ENCODE results near the gene GSK3B. TPM values are rescaled to one million over a fixed set of nuclear protein-coding genes. Genes with fewer than 3 reads are reported as not detected.

Gene GSK3B
- total RNA-seq, 2 experiments from 2014 or later: 39.8 to 42.6 TPM

- Mint-ChIP-seq H3K36me3 (peaks cover 71% of the 10 kb centered on the region), H3K9me3 (peaks cover 27% of the 10 kb centered on the region), H3K27ac (no peak overlapping the region), H3K27me3 (no peaks in the 10 kb centered on the region), H3K4me1 (peaks cover 4% of the 10 kb centered on the region), H3K4me3 (no peak overlapping the region)
- POLR2A ChIA-PET: no interaction called here
- DNase-seq (no peak), ATAC-seq (ENCODE audit: low read depth) (no peak)
These were observed 54.3 kb downstream of the GSK3B start for GRCh38 chr3:120039642-120040610.

GRCh38 chr3:120033596-120033995 is 60.7 kb downstream of the GSK3B start:
- POLR2A ChIA-PET: no interaction called here
- H3K27ac Mint-ChIP-seq: no peak overlapping the region
- H3K36me3 Mint-ChIP-seq: peaks cover 39% of the 10 kb centered on the region

GRCh38 chr3:120031561-120031960 is 62.7 kb downstream of the GSK3B start:
- POLR2A ChIA-PET: no interaction called here
- H3K27me3 Mint-ChIP-seq: no peaks in the 10 kb centered on the region

More at GRCh38 chr3:120033596-120033995, 60.7 kb downstream of the GSK3B start:
- DNase-seq (no peak), ATAC-seq (ENCODE audit: low read depth) (no peak)
- Mint-ChIP-seq H3K27me3 (no peaks in the 10 kb centered on the region), H3K9me3 (peaks cover 5% of the 10 kb centered on the region), H3K4me3 (no peak overlapping the region), H3K4me1 (peaks cover 20% of the 10 kb centered on the region)

GRCh38 chr3:120029749-120030148 is 64.5 kb downstream of the GSK3B start:
- Mint-ChIP-seq H3K27me3 (no peaks in the 10 kb centered on the region), H3K4me1 (peaks cover 31% of the 10 kb centered on the region), H3K27ac (no peak overlapping the region), H3K36me3 (peaks cover 41% of the 10 kb centered on the region), H3K4me3 (no peak overlapping the region), H3K9me3 (peaks cover 9% of the 10 kb centered on the region)
- POLR2A ChIA-PET: no interaction called here
- DNase-seq (no peak), ATAC-seq (ENCODE audit: low read depth) (no peak)

More at GRCh38 chr3:120031561-120031960, 62.7 kb downstream of the GSK3B start:
- peaks cover 6% of the 10 kb centered on the region for H3K9me3 Mint-ChIP-seq
- DNase-seq (no peak), ATAC-seq (ENCODE audit: low read depth) (no peak)
- H3K4me3 Mint-ChIP-seq: no peak overlapping the region
- peaks cover 23% of the 10 kb centered on the region for H3K4me1 Mint-ChIP-seq
- no peak overlapping the region for H3K27ac Mint-ChIP-seq
- peaks cover 34% of the 10 kb centered on the region for H3K36me3 Mint-ChIP-seq

GRCh38 chr3:120028271-120029047 is 65.8 kb downstream of the GSK3B start:
- POLR2A ChIA-PET: no interaction called here
- ATAC-seq (ENCODE audit: low read depth) (no peak), DNase-seq (no peak)
- Mint-ChIP-seq H3K36me3 (peaks cover 34% of the 10 kb centered on the region), H3K27me3 (no peaks in the 10 kb centered on the region), H3K9me3 (peaks cover 5% of the 10 kb centered on the region), H3K4me1 (peaks cover 32% of the 10 kb centered on the region), H3K27ac (no peak overlapping the region), H3K4me3 (no peak overlapping the region)

GRCh38 chr3:120027226-120027625 is 67.0 kb downstream of the GSK3B start:
- H3K4me1 Mint-ChIP-seq: peaks cover 34% of the 10 kb centered on the region
- ATAC-seq (ENCODE audit: low read depth): no peak

GRCh38 chr3:120025520-120025919 is 68.7 kb downstream of the GSK3B start:
- H3K4me1 Mint-ChIP-seq: peaks cover 41% of the 10 kb centered on the region
- POLR2A ChIA-PET: no interaction called here
- H3K9me3 Mint-ChIP-seq: peaks cover 3% of the 10 kb centered on the region
- ATAC-seq (ENCODE audit: low read depth) (peak; percentile 39), DNase-seq (no peak)
- H3K27me3 Mint-ChIP-seq: no peaks in the 10 kb centered on the region
- H3K27ac Mint-ChIP-seq: no peak overlapping the region
- H3K36me3 Mint-ChIP-seq: peaks cover 33% of the 10 kb centered on the region
- H3K4me3 Mint-ChIP-seq: no peak overlapping the region

More at GRCh38 chr3:120027226-120027625, 67.0 kb downstream of the GSK3B start:
- peaks cover 3% of the 10 kb centered on the region for H3K9me3 Mint-ChIP-seq
- no peak overlapping the region for H3K27ac Mint-ChIP-seq
- no peaks in the 10 kb centered on the region for H3K27me3 Mint-ChIP-seq
- POLR2A ChIA-PET: interaction anchor here (0.7 to 0.8 kb wide), 2 partner anchors 185 to 598 kb away, joined by 3 to 4 read pairs; no protein-coding TSS in a partner anchor
- no peak for DNase-seq
- H3K4me3 Mint-ChIP-seq: no peak overlapping the region
- H3K36me3 Mint-ChIP-seq: peaks cover 26% of the 10 kb centered on the region

- peaks cover 40% of the 10 kb centered on the region for H3K4me1 Mint-ChIP-seq
- DNase-seq (no peak), ATAC-seq (ENCODE audit: low read depth) (no peak)
- no peak overlapping the region for H3K4me3 Mint-ChIP-seq
- peaks cover 3% of the 10 kb centered on the region for H3K9me3 Mint-ChIP-seq
- peaks cover 29% of the 10 kb centered on the region for H3K36me3 Mint-ChIP-seq
- H3K27ac Mint-ChIP-seq: no peak overlapping the region
- POLR2A ChIA-PET: no interaction called here
- no peaks in the 10 kb centered on the region for H3K27me3 Mint-ChIP-seq
These were observed 70.1 kb downstream of the GSK3B start for GRCh38 chr3:120024103-120024502.

GRCh38 chr3:120022729-120023128 is 71.5 kb downstream of the GSK3B start:
- Mint-ChIP-seq H3K4me3 (no peak overlapping the region), H3K27me3 (no peaks in the 10 kb centered on the region), H3K36me3 (peaks cover 28% of the 10 kb centered on the region), H3K27ac (no peak overlapping the region), H3K4me1 (peaks cover 40% of the 10 kb centered on the region), H3K9me3 (peaks cover 2% of the 10 kb centered on the region)
- DNase-seq (no peak), ATAC-seq (ENCODE audit: low read depth) (no peak)
- POLR2A ChIA-PET: no interaction called here

GRCh38 chr3:120021523-120021922 is 72.7 kb downstream of the GSK3B start:
- POLR2A ChIA-PET: no interaction called here
- no peak overlapping the region for H3K27ac Mint-ChIP-seq
- H3K4me1 Mint-ChIP-seq: peaks cover 42% of the 10 kb centered on the region

GRCh38 chr3:120018299-120018698 is 75.9 kb downstream of the GSK3B start:
- Mint-ChIP-seq H3K27me3 (no peaks in the 10 kb centered on the region), H3K36me3 (peaks cover 18% of the 10 kb centered on the region), H3K4me1 (peaks cover 31% of the 10 kb centered on the region), H3K27ac (no peak overlapping the region), H3K4me3 (no peak overlapping the region), H3K9me3 (peaks cover 2% of the 10 kb centered on the region)
- ATAC-seq (ENCODE audit: low read depth) (no peak), DNase-seq (no peak)
- POLR2A ChIA-PET: no interaction called here

More at GRCh38 chr3:120021523-120021922, 72.7 kb downstream of the GSK3B start:
- ATAC-seq (ENCODE audit: low read depth) (no peak), DNase-seq (no peak)
- H3K9me3 Mint-ChIP-seq: peaks cover 2% of the 10 kb centered on the region
- no peaks in the 10 kb centered on the region for H3K27me3 Mint-ChIP-seq
- peaks cover 29% of the 10 kb centered on the region for H3K36me3 Mint-ChIP-seq
- no peak overlapping the region for H3K4me3 Mint-ChIP-seq

GRCh38 chr3:120017692-120018091 is 76.6 kb downstream of the GSK3B start:
- Mint-ChIP-seq H3K36me3 (peaks cover 18% of the 10 kb centered on the region), H3K4me3 (no peak overlapping the region), H3K9me3 (peaks cover 2% of the 10 kb centered on the region), H3K4me1 (peaks cover 31% of the 10 kb centered on the region), H3K27me3 (no peaks in the 10 kb centered on the region), H3K27ac (no peak overlapping the region)
- POLR2A ChIA-PET: no interaction called here
- DNase-seq (no peak), ATAC-seq (ENCODE audit: low read depth) (no peak)

- Mint-ChIP-seq H3K27ac (no peak overlapping the region), H3K4me3 (no peak overlapping the region), H3K4me1 (peaks cover 13% of the 10 kb centered on the region), H3K27me3 (no peaks in the 10 kb centered on the region), H3K36me3 (peaks cover 32% of the 10 kb centered on the region), H3K9me3 (peaks cover 7% of the 10 kb centered on the region)
- DNase-seq (no peak), ATAC-seq (ENCODE audit: low read depth) (no peak)
- POLR2A ChIA-PET: interaction anchor here (0.7 kb wide), 1 partner anchor 77 kb away, joined by 5 read pairs; no protein-coding TSS in a partner anchor
These were observed 80.8 kb downstream of the GSK3B start for GRCh38 chr3:120013481-120013880.

Measured in activated naive CD8-positive, alpha-beta T cell treated with anti-CD3 and anti-CD28 coated beads, Interleukin-2, amount 10 ng/mL, durations not matched to agents 7 days and 5 days (primary cell).